Osteoblast (primary cell): Measurements from ENCODE around the gene KYAT1. TPM values are rescaled to one million over a fixed set of nuclear protein-coding genes. Genes with fewer than 3 reads are reported as not detected.

Experiments used
- DNase-seq: peaks from one replicate; pipeline ENCODE4 v3.0.0; 2011; ENCODE audit warnings: low spot score, mixed read lengths; ENCODE audit not compliant: insufficient read length; ENCODE audit errors: missing footprints
- H2AFZ ChIP-seq: 2 replicates; pipeline ENCODE4 v1.6.0; 2011; ENCODE audit warnings: mild to moderate bottlenecking, low read length
- H3K27ac ChIP-seq: 2 replicates; pipeline ENCODE4 v1.5.1; 2011; ENCODE audit warnings: mild to moderate bottlenecking, low read depth, low read length, moderate library complexity
- H3K27me3 ChIP-seq: 2 replicates; pipeline ENCODE4 v1.6.0; 2012; ENCODE audit warnings: mild to moderate bottlenecking, control low read depth, inconsistent platforms, low read length, moderate library complexity; ENCODE audit not compliant: insufficient read depth
- H3K36me3 ChIP-seq: 2 replicates; pipeline ENCODE4 v1.5.1; 2011; ENCODE audit warnings: mild to moderate bottlenecking, low read length, control low read depth, moderate library complexity; ENCODE audit not compliant: insufficient read depth
- H3K4me1 ChIP-seq: 2 replicates; pipeline ENCODE4 v1.5.1; 2011; ENCODE audit warnings: mild to moderate bottlenecking, low read length, control low read depth, moderate library complexity; ENCODE audit not compliant: insufficient read depth
- H3K4me2 ChIP-seq: 2 replicates; pipeline ENCODE4 v1.6.0; 2011; ENCODE audit warnings: mild to moderate bottlenecking, low read length; ENCODE audit not compliant: insufficient read depth
- H3K4me3 ChIP-seq: fragments of 200-600 bp; sonication (generic); 3 replicates; pipeline ENCODE4 v1.5.1; 2012; ENCODE audit warnings: mild to moderate bottlenecking, low read length, inconsistent platforms; ENCODE audit not compliant: insufficient read depth
- H3K79me2 ChIP-seq: 2 replicates; pipeline ENCODE4 v1.6.0; 2012; ENCODE audit warnings: mild to moderate bottlenecking, low read length, control low read depth, inconsistent platforms; ENCODE audit not compliant: insufficient read depth
- H3K9me3 ChIP-seq: 2 replicates; pipeline ENCODE4 v1.5.1; 2011; ENCODE audit warnings: low read depth, low read length, control low read depth
- H4K20me1 ChIP-seq: 2 replicates; pipeline ENCODE4 v1.6.0; 2012; ENCODE audit warnings: mild to moderate bottlenecking, low read length, control low read depth; ENCODE audit not compliant: insufficient read depth
- total RNA-seq: library from RNA; depleted of rRNA; stranded (reverse); fragments of >200 nt; gene quantifications from 2 replicates; pipeline ENCODE4 v1.2.3, GENCODE V29; 2012
- TF ChIP-seq, protein P1 (sequence below): IDR thresholded peaks from 2 replicates; pipeline ENCODE4 v1.5.1; 2011; ENCODE audit warnings: mild to moderate bottlenecking, low read depth, low read length, moderate library complexity; ENCODE audit errors: extremely low read depth

The KYAT1 gene
- total RNA-seq, 1 donor, result 3.3 TPM

DNA sequence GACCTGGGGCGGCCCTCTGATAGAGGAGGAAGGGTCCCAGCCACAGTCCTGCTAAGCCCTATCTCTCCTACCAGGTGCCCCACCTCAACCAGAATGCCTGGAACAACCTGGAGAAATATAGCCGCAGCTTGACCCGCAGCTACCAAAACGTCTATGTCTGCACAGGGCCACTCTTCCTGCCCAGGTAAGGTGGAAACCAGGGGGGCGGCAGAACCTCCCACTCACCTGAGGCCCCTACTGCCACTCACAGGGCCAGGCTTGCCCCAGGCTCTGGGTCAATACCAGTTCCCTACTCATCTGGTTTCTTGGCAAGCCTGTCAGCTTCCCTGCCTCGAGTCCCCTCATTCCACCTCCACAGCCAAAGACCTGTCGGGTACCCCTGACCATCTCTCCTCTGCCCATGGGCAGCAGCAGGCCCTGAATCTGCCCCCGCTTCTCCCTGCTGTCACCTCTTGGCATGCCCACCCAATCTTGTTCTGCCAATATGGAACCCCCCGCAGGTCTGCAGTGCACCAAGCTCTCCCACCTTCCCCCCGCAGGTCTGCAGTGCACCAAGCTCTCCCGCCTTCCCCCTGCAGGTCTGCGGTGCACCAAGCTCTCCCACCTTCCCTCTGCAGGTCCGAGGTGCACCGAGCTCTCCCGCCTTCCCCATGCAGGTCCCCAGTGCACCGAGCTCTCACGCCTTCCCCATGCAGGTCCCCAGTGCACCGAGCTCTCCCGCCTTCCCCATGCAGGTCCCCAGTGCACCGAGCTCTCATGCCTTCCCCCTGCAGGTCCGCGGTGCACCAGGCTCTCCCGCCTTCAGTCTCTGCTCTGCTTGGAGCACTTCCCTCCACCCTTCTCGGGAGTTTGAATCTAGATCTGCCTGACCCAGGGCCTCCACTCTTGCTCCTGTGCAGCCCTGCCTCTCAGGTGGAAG lies 60.8 kb downstream of the KYAT1 start:
- Histone ChIP-seq H3K79me2 (no peaks in the 10 kb centered on the region), H2AFZ (no peak overlapping the region), H3K27ac (no peak overlapping the region), H3K4me3 (no peak overlapping the region), H4K20me1 (peaks cover 5% of the 10 kb centered on the region), H3K27me3 (no peaks in the 10 kb centered on the region), H3K4me2 (no peak overlapping the region), H3K9me3 (no peaks in the 10 kb centered on the region), H3K36me3 (peaks cover 36% of the 10 kb centered on the region), H3K4me1 (peaks cover 8% of the 10 kb centered on the region)
- TF ChIP-seq, protein P1, sequence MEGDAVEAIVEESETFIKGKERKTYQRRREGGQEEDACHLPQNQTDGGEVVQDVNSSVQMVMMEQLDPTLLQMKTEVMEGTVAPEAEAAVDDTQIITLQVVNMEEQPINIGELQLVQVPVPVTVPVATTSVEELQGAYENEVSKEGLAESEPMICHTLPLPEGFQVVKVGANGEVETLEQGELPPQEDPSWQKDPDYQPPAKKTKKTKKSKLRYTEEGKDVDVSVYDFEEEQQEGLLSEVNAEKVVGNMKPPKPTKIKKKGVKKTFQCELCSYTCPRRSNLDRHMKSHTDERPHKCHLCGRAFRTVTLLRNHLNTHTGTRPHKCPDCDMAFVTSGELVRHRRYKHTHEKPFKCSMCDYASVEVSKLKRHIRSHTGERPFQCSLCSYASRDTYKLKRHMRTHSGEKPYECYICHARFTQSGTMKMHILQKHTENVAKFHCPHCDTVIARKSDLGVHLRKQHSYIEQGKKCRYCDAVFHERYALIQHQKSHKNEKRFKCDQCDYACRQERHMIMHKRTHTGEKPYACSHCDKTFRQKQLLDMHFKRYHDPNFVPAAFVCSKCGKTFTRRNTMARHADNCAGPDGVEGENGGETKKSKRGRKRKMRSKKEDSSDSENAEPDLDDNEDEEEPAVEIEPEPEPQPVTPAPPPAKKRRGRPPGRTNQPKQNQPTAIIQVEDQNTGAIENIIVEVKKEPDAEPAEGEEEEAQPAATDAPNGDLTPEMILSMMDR, result no peak
- peak; percentile 83 for DNase-seq

- H3K4me2 ChIP-seq, result peak overlapping the region; percentile 96
- H3K36me3 ChIP-seq, result peaks cover 30% of the 10 kb centered on the region
- H3K27ac ChIP-seq, result no peak overlapping the region
- H3K79me2 ChIP-seq, result no peaks in the 10 kb centered on the region
- TF ChIP-seq, protein P1, result no peak
- H3K4me3 ChIP-seq, result no peak overlapping the region
- no peak overlapping the region for H2AFZ ChIP-seq
- H3K27me3 ChIP-seq, result no peaks in the 10 kb centered on the region
- H3K9me3 ChIP-seq, result no peaks in the 10 kb centered on the region
- H3K4me1 ChIP-seq, result peaks cover 8% of the 10 kb centered on the region
- DNase-seq, result peak; percentile 73
- H4K20me1 ChIP-seq, result peaks cover 5% of the 10 kb centered on the region
Observed at GRCh38 chr9:128819716-128820664, 61.8 kb downstream of the KYAT1 start.

- H3K9me3 ChIP-seq, result no peaks in the 10 kb centered on the region
- peak overlapping the region; percentile 96 for H3K4me2 ChIP-seq
- TF ChIP-seq, protein P1, result no peak
- DNase-seq, result peak; percentile 85
- peak overlapping the region; percentile 56 for H2AFZ ChIP-seq
- H3K4me3 ChIP-seq, result peak overlapping the region; percentile 83
- peaks cover 8% of the 10 kb centered on the region for H3K4me1 ChIP-seq
- H4K20me1 ChIP-seq, result peaks cover 5% of the 10 kb centered on the region
- no peak overlapping the region for H3K27ac ChIP-seq
- no peaks in the 10 kb centered on the region for H3K27me3 ChIP-seq
- peaks cover 24% of the 10 kb centered on the region for H3K36me3 ChIP-seq
- H3K79me2 ChIP-seq, result no peaks in the 10 kb centered on the region
Observed at GRCh38 chr9:128818839-128819715, 62.7 kb downstream of the KYAT1 start.
